Jurkat, Clone E6-1 (cell line): ENCODE data around the gene VRK1.
A peak's percentile ranks its signal among the peaks of the same experiment; 100 is the strongest.
"Not testable (repeated sequence)": the region's sequence is repeated elsewhere in the genome, so short reads cannot be mapped to it uniquely, and the experiment has no call there.

Experiments
- DNase-seq: peaks from one replicate; pipeline ENCODE4 v3.0.0-alpha.2; 2011; ENCODE audit warnings: low read depth, low spot score
- H3K4me3 ChIP-seq: 2 replicates; pipeline ENCODE4 v1.5.1; 2011; ENCODE audit warnings: mild to moderate bottlenecking, low read length, control low read depth, moderate library complexity

The VRK1 gene

DNA sequence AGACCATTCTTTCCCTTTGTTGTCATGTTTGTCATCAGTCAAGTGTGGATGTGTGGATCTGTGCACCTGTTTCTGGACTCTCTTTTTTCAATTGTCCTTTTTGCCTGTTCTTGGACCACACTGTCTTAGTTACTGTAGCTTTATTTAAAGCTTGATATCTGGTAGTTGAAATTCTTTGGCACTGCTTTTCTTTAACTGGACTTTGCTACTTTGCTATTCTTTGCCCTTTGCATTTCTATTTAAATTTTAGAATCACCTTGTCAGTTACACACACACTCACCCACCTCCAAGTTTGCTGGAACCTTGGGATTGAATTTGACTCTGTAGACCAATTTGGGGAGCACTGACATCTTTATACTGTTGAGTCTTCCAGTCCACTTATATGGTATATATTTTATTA is 61.5 kb downstream of the VRK1 start:
- no peak for DNase-seq
- no peak overlapping the region for H3K4me3 ChIP-seq

DNA sequence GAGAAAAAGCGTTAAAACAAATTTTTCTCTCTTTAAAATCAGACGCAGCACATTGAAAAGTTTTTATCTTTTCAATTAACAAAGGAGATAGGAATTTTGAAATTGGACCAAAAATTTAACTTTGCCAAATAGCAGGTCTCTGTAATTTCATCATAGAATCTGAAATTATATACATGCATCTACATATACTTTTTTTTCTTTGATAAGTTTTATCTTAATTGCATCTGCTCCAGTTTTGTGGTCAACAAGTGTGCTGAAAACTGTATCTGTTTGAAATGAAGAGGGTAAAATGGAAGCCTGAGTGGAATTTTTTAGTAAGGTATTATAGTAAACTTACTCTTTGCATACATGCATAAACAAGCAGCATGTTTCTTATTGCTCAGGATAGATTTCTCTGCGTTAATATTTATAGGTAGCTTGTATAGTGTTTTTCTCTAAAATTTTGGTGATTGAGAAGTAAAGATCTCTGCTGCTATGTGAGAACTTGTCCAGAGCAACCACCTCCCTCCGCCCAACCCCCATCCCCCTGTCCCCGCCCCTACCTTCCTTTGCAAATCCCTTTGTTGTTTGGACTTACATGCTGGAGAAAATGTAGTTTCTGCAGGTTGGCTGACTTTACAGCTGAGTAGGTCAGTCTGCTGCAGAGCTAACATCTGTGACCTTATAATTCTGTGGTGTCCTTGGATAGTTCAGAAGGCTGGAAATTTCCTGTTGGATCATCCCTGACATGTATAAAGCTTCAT is 64.6 kb downstream of the VRK1 start:
- DNase-seq: no peak
- no peak overlapping the region for H3K4me3 ChIP-seq

DNA sequence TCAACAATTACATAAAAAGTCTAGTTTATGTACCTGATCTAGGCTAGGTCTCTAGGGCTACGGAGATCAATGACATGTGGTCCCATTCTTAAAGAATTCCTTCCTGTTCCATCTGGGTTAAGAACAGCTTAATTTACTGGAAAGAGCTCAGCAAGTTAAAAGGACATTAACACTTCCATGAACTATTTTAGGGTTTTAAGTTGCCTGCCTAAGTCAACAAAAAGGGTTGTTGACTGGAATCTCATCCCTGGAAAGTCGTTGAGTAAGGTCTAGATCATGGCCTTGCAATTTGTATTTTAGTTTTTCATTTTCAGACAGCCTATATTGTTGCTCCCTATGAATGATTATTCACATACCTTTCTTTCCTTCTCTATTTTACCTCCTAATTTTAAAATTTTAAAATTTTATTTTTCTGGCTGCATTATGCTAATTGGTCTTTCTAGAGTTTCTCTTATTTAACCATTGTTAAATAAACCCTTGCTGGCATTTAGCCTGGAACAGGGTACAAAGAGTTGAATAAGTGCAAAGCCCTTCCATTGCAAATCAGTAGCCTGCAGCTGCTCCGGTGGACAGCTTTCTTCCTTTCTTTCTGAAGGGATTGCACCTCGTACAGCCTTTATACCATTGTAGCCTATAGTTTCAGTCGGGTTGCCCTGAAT is 66.3 kb downstream of the VRK1 start:
- DNase-seq: no peak
- no peak overlapping the region for H3K4me3 ChIP-seq

DNA sequence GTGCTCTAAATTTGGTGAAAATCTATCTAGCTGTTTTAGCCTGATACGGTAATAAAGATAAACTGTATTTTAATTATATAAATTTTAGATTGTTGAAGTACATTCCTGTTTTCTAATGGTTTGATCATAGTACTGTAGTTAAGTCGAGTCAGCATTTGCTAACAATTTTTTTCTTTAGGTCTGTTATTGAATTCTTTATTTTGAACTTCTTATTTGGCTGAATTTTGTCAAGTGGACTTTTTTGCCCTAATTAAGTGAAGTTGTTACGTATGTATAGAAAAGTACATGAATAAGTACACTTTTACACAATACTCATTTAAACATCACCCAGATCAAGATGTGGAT is 66.8 kb downstream of the VRK1 start:
- no peak overlapping the region for H3K4me3 ChIP-seq
- no peak for DNase-seq

DNA sequence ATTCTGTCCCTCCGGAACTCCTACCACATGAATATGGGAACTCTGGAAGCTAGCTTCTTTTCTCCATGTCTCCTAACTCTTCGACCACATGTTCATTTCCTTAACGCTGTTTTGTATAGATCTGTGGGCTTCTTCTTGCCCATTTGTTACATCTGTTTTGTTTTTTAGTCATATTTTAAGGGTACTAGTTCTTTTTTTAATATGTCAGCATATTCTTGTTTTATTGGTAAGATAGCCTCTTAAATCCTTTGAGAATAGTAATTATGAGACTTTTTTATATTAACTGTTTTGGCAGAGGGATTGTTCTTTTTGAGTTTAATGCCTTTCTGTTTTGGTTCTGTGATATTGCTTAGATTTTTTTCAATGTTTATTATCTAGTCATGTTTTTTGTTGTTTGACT is 70.5 kb downstream of the VRK1 start:
- H3K4me3 ChIP-seq: no peak overlapping the region
- no peak for DNase-seq

DNA sequence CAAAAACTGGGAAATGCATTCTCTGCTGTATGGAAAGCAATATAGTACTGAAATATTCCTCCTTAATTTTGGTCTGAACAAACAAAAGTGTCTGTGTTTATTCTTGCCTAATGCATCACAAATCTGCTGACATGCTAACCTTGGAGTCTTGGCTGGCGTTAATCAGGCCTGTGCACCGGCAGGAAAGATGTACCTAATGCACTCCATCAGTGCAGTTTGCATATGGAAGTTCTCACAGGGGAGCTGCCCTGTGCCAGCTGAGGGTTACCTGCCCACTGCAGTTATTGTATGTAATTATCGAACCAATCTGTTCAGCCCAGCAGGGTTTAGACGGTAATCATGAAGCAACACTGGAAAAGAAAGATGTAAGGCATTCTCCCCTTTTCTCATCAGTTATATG is 76.9 kb downstream of the VRK1 start:
- H3K4me3 ChIP-seq: no peak overlapping the region
- no peak for DNase-seq

DNA sequence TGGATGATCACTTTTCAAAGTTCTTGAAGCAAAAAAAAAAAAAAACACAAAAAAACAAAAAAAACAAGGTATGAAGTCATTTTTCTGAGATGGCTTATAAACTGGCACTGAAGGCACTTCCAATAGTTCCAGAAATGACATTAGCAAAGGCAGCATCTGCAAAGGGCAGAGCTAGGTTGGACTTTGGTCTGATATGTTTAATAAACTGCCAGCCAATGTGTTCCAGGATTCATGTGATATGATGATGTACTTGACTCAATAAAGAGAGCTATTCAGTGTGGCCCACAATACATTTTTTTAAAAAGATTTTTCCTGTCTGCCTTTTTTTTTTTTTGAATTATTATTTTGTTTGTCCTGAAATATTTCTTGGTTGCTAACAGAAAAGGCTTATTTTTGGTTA is 79.6 kb downstream of the VRK1 start:
- no peak for DNase-seq
- H3K4me3 ChIP-seq: no peak overlapping the region

DNA sequence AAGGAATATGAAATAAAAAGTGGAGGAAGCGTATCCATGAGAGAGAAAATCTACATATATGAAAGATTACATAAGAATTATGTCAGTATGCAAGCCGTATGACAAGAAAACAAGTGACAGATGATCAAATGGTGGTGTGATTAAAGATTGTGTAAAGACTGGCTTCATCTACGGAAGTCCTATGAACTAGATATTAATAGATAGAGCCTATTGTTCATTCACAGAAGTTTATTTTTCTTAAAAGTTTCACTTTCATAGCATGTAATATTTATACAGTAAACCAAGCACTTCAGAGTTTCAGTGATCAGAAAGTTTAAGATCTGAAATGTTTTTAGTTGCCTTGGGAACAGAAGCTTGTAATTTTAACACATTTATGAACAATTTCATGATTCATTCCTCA is 84.5 kb downstream of the VRK1 start:
- no peak overlapping the region for H3K4me3 ChIP-seq
- no peak for DNase-seq

DNA sequence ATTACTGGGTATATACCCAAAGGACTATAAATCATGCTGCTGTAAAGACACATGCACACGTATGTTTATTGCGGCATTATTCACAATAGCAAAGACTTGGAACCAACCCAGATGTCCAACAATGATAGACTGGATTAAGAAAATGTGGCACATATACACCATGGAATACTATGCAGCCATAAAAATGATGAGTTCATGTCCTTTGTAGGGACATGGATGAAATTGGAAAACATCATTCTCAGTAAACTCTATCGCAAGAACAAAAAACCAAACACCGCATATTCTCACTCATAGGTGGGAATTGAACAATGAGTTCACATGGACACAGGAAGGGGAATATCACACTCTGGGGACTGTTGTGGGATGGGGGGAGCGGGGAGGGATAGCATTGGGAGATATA is 86.8 kb downstream of the VRK1 start:
- DNase-seq, H3K4me3 ChIP-seq: not testable (repeated sequence)

DNA sequence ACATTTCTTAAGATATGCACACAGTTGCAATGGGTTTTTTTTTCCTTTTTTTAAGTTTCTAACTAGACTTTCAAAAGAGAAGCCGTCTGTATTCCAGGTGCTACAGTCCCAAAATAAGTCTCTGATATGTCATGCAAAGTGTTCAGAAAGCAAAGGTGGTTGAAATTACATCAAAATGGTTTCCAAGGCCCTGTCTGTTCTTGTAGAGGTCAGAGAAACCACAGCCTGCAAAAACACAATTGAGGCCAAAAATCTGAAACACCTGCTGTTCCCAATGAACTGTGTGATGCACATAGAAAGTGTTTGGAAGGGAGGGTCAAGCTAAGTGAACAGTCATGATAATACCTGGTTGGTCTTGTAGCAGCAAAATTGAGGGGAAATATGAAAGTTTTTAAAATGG is 91.0 kb downstream of the VRK1 start:
- H3K4me3 ChIP-seq: no peak overlapping the region
- no peak for DNase-seq

DNA sequence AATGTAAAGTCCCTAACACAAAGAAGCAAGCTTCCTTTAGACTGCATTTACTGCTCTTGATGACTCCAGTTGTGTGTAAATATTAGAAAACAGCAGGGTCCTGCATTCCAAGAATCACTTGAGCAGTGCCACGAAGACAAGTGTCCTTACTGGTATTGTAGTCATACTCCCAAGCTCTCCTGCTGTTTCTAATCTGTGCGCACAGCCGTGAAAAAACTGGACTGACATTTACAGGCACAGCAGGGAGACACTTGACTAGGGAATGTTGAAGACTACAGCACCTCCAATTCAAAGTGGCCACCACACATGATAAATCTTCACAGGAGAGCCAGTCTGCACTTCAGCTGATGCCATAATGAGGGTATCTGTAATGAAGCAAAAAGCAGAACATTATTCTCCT is 91.4 kb downstream of the VRK1 start:
- no peak overlapping the region for H3K4me3 ChIP-seq
- DNase-seq: no peak

DNA sequence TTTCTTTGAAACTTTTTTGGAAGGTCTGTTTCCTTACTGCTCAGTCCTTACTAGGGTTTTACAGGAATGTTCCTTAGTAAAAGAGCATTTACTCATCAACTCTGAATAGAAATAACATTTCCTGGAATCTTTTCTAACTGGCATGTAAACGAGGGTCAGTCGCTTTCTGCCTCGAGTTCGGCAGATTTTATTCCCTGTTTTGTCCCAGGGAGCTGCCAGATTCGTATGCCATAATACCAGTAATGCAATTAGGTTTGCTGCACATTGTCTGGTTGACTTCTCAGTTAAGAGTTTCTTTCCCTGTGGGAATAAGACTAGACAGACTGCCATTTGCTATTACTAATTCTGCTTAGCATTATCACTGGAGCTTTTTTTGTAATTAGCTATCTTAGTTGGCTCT is 91.9 kb downstream of the VRK1 start:
- H3K4me3 ChIP-seq: no peak overlapping the region
- no peak for DNase-seq

DNA sequence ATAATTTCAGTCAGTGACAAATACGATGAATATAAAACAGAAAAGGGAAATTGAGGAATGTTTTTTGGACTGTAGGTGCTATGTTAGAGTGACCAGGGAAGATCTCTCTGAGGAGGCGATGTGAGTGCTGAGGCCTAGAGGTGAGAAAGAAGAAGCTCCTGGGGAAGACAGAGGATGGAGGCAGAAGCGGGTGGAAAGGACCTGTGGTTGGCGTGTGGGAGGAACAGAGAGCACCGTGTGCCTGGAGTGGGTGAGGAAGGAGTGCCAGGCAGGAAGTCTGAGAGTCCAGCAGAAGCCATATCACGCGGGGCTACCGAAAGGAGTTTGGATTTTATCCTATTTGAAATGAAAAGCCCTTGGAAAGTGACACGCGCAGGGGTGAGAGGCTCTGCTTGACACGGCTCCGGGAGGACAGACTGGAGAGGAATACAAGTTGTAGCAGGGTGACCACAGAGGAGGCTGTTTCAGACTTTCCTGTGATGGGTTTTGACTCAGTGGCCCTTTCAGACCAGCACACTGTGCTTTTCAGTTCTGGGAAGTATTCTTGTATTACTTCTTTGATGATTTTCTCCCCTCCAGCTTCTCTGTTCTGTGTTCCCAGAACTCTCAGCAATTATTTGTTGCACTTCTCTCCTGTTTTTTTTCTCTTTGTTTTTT is 96.9 kb downstream of the VRK1 start:
- H3K4me3 ChIP-seq: no peak overlapping the region
- DNase-seq: no peak

DNA sequence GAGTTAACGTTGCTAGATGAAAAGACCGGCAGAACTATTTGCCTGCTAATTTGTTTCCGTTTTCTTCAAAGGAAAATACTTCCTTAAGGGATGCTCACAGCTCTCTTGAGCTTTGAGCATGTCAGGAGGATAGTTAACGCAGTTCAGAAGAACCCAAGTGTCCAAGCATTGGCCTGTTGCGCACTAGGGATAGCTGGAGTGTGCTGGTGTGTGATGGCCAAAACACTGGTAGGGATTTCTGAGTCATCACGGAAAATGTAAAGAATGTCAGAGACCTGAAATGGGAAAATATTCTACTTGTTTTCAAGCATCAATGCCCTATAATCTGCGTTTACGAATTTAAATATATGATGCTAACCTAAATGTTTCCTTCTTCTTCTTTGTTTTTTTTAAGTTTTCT is 97.8 kb downstream of the VRK1 start:
- H3K4me3 ChIP-seq: no peak overlapping the region
- no peak for DNase-seq

DNA sequence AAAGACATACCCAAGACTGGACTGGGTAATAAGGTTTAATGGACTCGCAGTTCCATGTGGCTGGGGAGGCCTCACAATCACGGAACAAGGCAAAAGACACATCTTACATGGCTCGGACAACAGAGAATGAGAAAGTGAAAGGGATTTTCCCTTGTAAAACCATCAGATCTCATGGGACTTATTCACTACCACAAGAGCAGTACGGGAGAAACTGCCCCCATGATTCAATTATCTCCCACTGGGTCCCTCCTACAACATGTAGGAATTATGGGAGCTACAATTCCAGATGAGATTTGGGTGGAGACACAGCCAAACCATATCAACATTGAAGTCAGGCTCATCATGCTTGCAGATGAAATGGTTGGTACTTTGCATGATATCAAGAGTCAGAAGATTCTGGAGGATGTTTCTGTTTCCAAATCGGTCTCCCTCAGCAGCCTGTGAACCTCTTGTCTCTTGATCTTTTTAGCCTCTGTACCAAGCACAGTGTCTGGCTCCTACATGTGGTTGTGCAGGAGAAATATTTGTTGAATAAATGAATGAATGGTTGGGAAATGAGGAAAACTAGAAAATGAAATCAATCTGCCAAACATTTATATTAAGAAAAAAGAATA is 98.6 kb downstream of the VRK1 start:
- DNase-seq: no peak
- no peak overlapping the region for H3K4me3 ChIP-seq

DNA sequence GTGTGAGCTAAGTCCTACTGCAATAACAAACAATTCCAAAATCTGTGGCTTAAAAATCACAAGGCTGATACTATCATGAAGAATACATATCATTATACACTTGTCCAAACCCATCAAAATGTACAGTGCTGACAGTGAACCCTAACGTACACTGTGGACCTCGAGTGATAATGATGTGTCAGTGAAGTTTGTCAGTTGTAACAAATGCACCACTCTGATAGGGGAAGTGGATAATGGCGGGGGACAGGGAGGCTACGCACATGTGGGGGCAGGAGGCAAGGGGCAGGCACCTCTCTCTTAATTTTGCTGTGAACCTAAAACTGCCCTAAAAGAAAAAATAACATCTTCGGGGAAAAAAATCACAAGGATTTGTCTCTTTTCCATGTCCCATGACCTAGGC is 100.0 kb downstream of the VRK1 start:
- H3K4me3 ChIP-seq: no peak overlapping the region
- no peak for DNase-seq

DNA sequence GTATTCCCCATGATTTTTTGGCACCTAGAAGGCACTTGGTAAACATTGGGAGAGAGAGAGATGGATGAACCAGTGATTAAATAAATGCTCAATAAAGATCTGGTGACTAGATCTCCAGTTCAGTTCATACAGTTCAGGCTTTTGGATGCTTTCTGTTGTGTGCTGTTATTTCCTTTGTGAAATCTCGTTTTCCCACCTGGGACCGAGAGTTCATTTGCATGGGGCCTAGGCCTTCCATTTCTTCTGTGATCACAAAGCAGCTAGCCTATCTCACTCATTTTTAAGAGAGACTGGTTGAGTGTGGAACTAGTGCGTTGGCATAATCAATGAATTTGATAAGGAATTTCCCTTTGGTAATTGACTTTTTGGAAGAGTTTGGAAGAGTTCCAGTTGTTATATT is 104.0 kb downstream of the VRK1 start:
- H3K4me3 ChIP-seq: no peak overlapping the region
- DNase-seq: no peak

DNA sequence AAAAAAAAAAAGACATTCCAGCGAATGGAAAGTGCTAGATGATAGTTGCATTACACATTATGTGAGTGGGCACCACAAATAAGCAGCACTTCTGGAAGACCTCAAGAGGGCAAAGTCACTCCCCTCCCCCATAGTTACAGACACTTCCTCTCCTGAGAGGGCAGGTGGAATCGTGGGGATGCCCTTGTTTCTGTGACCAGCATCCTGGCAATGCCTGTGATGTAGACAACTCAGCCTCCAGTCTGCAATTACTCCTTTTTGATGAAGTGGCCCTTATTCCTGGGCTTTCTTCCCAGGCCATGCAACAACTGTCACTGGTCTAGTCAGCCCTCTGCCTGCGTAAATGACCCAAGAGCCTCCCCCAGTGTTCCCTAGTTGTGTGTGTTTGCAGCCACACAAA is 104.8 kb downstream of the VRK1 start:
- DNase-seq: peak; percentile 20

DNA sequence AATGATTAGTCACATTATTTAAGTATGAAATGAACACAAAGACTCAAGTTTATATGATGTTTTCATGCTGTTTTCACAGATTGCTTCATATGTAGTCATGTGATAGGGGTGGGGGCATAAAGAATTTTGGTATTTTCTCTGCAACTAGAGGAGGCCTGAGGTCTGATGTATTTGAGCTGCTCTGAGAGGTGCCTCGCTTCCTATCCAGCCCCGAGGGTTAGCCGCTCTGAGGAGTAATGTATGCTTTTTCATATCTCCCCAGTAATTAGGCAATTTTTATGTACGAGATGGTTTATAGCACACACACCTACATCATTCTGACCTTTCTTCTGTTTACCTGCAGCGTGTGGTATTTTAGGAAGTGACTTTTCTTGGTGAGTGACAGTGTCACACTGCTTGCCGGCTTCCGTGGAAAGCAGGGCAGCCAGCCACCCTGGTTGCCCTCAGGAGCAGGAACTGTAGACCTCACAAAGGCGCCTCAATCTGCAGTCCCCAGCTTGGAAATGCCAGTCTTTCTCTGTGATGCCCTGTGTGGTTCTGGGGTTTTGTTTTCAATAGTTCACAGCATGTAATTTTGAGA is 106.4 kb downstream of the VRK1 start:
- no peak overlapping the region for H3K4me3 ChIP-seq
- no peak for DNase-seq

More for the DNA sequence above, 104.8 kb downstream of the VRK1 start:
- H3K4me3 ChIP-seq: no peak overlapping the region

DNA sequence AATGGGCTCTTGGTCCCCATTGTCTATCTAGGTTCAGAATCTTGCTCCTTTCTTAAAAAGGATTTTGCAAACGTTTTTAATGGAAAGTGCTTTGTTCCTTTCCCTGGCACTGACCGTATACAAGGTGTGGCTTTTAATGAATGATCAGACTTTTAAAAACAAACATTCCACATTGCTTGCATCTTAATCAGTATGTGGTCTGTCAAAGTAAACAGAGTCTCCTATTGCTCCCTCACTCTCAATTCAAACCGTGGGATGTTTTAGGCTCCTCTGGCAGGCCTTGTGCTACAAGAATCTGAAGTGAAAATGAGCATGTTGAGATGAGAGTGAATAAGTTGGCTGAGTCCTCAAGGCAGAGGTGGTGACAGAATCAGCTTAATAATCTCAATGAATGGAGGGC is 107.0 kb downstream of the VRK1 start:
- no peak overlapping the region for H3K4me3 ChIP-seq
- no peak for DNase-seq
